HEK293T (cell line): ENCODE measurements around the gene LRP5.
"Not testable (repeated sequence)": the region's sequence is repeated elsewhere in the genome, so short reads cannot be mapped to it uniquely, and the experiment has no call there.

Source experiments
- CTCF ChIA-PET: fragments of 350-600 bp; formaldehyde crosslinking; extraction: SDS; loops from one replicate; lab custom pipeline; 2021; ENCODE audit warnings: antibody characterized with exemption, inconsistent platforms; lab: Yijun Ruan, JAX
- POLR2A ChIA-PET: fragments of 350-600 bp; formaldehyde crosslinking; extraction: SDS; loops from one replicate; lab custom pipeline; 2020; ENCODE audit warnings: antibody characterized with exemption, inconsistent platforms; lab: Yijun Ruan, JAX
- DNase-seq: peaks from one replicate; pipeline ENCODE4 v3.0.0; 2012; ENCODE audit warnings: mixed read lengths; ENCODE audit errors: extremely low spot score
- ARNT ChIP-seq: fragments of 450-650 bp; IDR thresholded peaks from 2 replicates; pipeline ENCODE4 v1.6.1; 2017; ENCODE audit warnings: mild to moderate bottlenecking
- BHLHE40 ChIP-seq: fragments of 450-650 bp; IDR thresholded peaks from 2 replicates; pipeline ENCODE4 v1.6.1; 2016; ENCODE audit warnings: mild to moderate bottlenecking, moderate library complexity, borderline replicate concordance
- CTBP1 ChIP-seq: fragments of 450-650 bp; IDR thresholded peaks from 2 replicates; pipeline ENCODE4 v1.6.1; 2016; ENCODE audit warnings: borderline replicate concordance
- ELF4 ChIP-seq: fragments of 450-650 bp; IDR thresholded peaks from 2 replicates; pipeline ENCODE4 v1.6.1; 2017; ENCODE audit warnings: antibody characterized with exemption
- FOXA1 ChIP-seq: fragments of 450-650 bp; IDR thresholded peaks from 2 replicates; pipeline ENCODE4 v1.6.1; 2016; ENCODE audit warnings: mild to moderate bottlenecking
- FOXK2 ChIP-seq: fragments of 450-650 bp; IDR thresholded peaks from 2 replicates; pipeline ENCODE4 v1.6.1; 2016; ENCODE audit warnings: mild to moderate bottlenecking
- FOXM1 ChIP-seq: fragments of 450-650 bp; IDR thresholded peaks from 2 replicates; pipeline ENCODE4 v1.6.1; 2017; ENCODE audit warnings: mild to moderate bottlenecking, borderline replicate concordance
- HDGF ChIP-seq: fragments of 450-650 bp; IDR thresholded peaks from 2 replicates; pipeline ENCODE4 v1.6.1; 2017; ENCODE audit warnings: antibody characterized with exemption, borderline replicate concordance
- L3MBTL2 ChIP-seq: fragments of 450-650 bp; conservative IDR thresholded peaks from 2 replicates; pipeline ENCODE4 v1.6.1; 2016; ENCODE audit warnings: mild to moderate bottlenecking
- LEF1 ChIP-seq: fragments of 450-650 bp; IDR thresholded peaks from 2 replicates; pipeline ENCODE4 v1.6.1; 2017; ENCODE audit warnings: mild to moderate bottlenecking, borderline replicate concordance
- NFRKB ChIP-seq: fragments of 450-650 bp; IDR thresholded peaks from 2 replicates; pipeline ENCODE4 v1.6.1; 2016; ENCODE audit warnings: mild to moderate bottlenecking, moderate library complexity
- PKNOX1 ChIP-seq: fragments of 450-650 bp; IDR thresholded peaks from 2 replicates; pipeline ENCODE4 v1.6.1; 2016
- SP1 ChIP-seq: fragments of 450-650 bp; IDR thresholded peaks from 2 replicates; pipeline ENCODE4 v1.6.1; 2017
- SUZ12 ChIP-seq: fragments of 450-650 bp; IDR thresholded peaks from 2 replicates; pipeline ENCODE4 v1.6.1; 2016; ENCODE audit warnings: mild to moderate bottlenecking
- TARDBP ChIP-seq: fragments of 450-650 bp; IDR thresholded peaks from 2 replicates; pipeline ENCODE4 v1.6.1; 2016
- ZNF384 ChIP-seq: fragments of 450-650 bp; IDR thresholded peaks from 2 replicates; pipeline ENCODE4 v1.6.1; 2016

LRP5 gene

GRCh38 chr11:68390315-68390714 lies 77.9 kb downstream of the LRP5 start:
- ChIA-PET POLR2A (no interaction called here), CTCF (interaction anchor here (0.8 kb wide), 1 partner anchor 941 kb away, joined by 3 read pairs; no protein-coding TSS in a partner anchor)
- TF ChIP-seq FOXK2 (no peak), PKNOX1 (no peak), BHLHE40 (no peak), L3MBTL2 (no peak), FOXM1 (no peak), LEF1 (no peak), SUZ12 (no peak), HDGF (no peak), ELF4 (no peak), ZNF384 (no peak), CTBP1 (no peak)
- DNase-seq = no peak

- DNase-seq = no peak
- CTCF ChIA-PET = no interaction called here
- TF ChIP-seq FOXK2 (no peak), TARDBP (no peak), ARNT (no peak), BHLHE40 (no peak), FOXM1 (no peak), SUZ12 (no peak), CTBP1 (no peak), PKNOX1 (no peak), ZNF384 (no peak), FOXA1 (no peak)
- POLR2A ChIA-PET = no interaction called here
Observed at GRCh38 chr11:68392822-68393221, 80.4 kb downstream of the LRP5 start.

GRCh38 chr11:68396516-68396915 lies 84.1 kb downstream of the LRP5 start:
- POLR2A ChIA-PET = no interaction called here
- TF ChIP-seq CTBP1 (no peak), ELF4 (no peak), SP1 (no peak), BHLHE40 (no peak), FOXA1 (no peak), ZNF384 (no peak)
- CTCF ChIA-PET = no interaction called here
- no peak for DNase-seq

GRCh38 chr11:68397256-68397655 lies 84.9 kb downstream of the LRP5 start:
- ChIA-PET CTCF (no interaction called here), POLR2A (no interaction called here)
- DNase-seq = no peak
- TF ChIP-seq FOXK2 (no peak), NFRKB (no peak), LEF1 (no peak), HDGF (no peak), FOXA1 (no peak), TARDBP (no peak)

- ChIA-PET CTCF (no interaction called here), POLR2A (no interaction called here)
Observed at GRCh38 chr11:68398995-68399851, 86.8 kb downstream of the LRP5 start.

GRCh38 chr11:68399916-68400315 lies 87.5 kb downstream of the LRP5 start:
- no peak for TF ChIP-seq CTBP1
- CTCF ChIA-PET = no interaction called here

More at GRCh38 chr11:68398995-68399851, 86.8 kb downstream of the LRP5 start:
- DNase-seq = no peak
- TF ChIP-seq HDGF = no peak
- TF ChIP-seq SUZ12 = no peak

GRCh38 chr11:68400584-68400983 lies 88.2 kb downstream of the LRP5 start:
- POLR2A ChIA-PET, DNase-seq, CTCF ChIA-PET: not testable (repeated sequence)

More at GRCh38 chr11:68399916-68400315, 87.5 kb downstream of the LRP5 start:
- no peak for DNase-seq
- POLR2A ChIA-PET = no interaction called here

- POLR2A ChIA-PET = no interaction called here
- DNase-seq = no peak
- TF ChIP-seq HDGF = no peak
- no peak for TF ChIP-seq ELF4
- TF ChIP-seq NFRKB = no peak
- no peak for TF ChIP-seq ZNF384
- TF ChIP-seq FOXM1 = no peak
- no peak for TF ChIP-seq L3MBTL2
- no peak for TF ChIP-seq FOXK2
- TF ChIP-seq BHLHE40 = no peak
- TF ChIP-seq TARDBP = no peak
- no peak for TF ChIP-seq CTBP1
- no peak for TF ChIP-seq SP1
- TF ChIP-seq PKNOX1 = no peak
- TF ChIP-seq SUZ12 = no peak
- CTCF ChIA-PET = no interaction called here
Observed at GRCh38 chr11:68401856-68402255, 89.5 kb downstream of the LRP5 start.
